ENCODE measurements around the gene ZNF783. TPM values are rescaled to one million over a fixed set of nuclear protein-coding genes. Genes with fewer than 3 reads are reported as not detected.

ZNF783 gene
- total and polyA plus RNA-seq, 9 of the 15 experiments (the other 6 are each of a cell fraction or from before 2014, with no cell fraction given) = 0.66 to 11.2 (median 5.4) TPM

DNA sequence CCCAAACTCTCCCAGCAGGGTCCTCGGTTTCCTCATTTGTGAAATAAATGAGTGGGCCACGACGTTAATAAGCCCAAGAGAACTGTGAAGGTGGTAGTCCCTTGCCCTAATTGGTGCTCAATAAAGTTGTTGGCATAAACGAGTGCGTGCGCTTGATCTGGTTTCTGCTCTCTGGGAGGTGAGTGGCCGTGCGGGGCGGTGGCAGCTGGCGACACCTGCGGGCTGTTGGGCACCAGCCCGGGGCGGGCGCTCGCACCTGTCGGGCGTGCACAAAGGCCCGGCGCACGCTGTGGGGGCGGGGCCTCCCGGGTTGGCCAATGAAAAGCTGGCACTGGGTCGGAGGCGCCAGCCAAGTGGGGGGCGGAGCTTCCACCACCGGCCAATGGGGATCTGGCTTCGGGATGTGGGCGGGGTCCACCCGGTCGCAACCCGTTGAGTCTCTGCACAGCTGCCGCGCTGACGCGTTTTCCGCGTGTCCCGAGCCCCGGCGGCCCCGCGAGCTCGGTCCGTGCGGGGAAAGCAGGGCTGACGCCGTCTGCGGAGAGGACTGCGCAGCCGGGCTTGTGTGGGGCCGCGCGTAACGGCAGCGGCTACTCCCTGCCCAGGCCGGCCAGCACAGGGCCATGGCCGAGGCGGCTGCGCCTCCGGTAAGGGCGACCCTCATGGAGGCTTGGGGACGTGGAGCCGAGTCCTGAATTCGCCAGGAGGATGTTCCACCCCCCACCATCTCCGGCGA is 23.0 kb downstream of the ZNF783 start:
- WGBS (ENCODE audit: insufficient coverage, low coverage, missing lambda C conversion rate) = 35% methylated on average over 66 of the region's 66 CpGs
- peaks cover 39 to 92% of the 10 kb centered on the region in 2 experiments for H3K27me3 ChIP-seq (ENCODE audit: control insufficient read depth in 2 of 2, insufficient read depth in 2 of 2, low read length in 2 of 2)
- H2AFZ ChIP-seq (ENCODE audit: low read depth, low read length) = peak overlapping the region; percentile 74
- H3K9me3 ChIP-seq (replicated peaks; ENCODE audit: control insufficient read depth, insufficient read depth, low read depth, low read length) = no peaks in the 10 kb centered on the region
- H3K4me3 ChIP-seq = peak overlapping the region; percentile 37
- FAIRE-seq (peak; percentile 78), DNase-seq (ENCODE audit: extremely low read depth in 1 of 4, low spot score in 3 of 4) (peak; percentile 86 to 97 (median 96)), ATAC-seq (peak; percentile 95)
- no peak overlapping the region for H3K27ac ChIP-seq (ENCODE audit: extremely low read depth, low read depth, low read length)
- intact Hi-C loops (cut with micrococcal nuclease) = no loop called here
- POLR2A ChIA-PET = interaction anchor here (0.6 to 1.4 kb wide), 7 partner anchors 11 to 151 kb away, joined by 3 to 5 read pairs (median 3); partner anchors contain the start of gene ZNF783
- peaks cover 0 to 24% of the 10 kb centered on the region in 2 experiments; a peak in 2 of 5 replicates for H3K4me1 ChIP-seq (replicated peaks in 1 of 2; ENCODE audit: control insufficient read depth in 2 of 2, insufficient read depth in 2 of 2, low read length in 2 of 2)
- in situ Hi-C loops (cut with MboI) = no loop called here
- no peaks in the 10 kb centered on the region for H3K9me1 ChIP-seq (ENCODE audit: control insufficient read depth, insufficient read depth, low read length)
- no TSS peak for BruUV-seq (replicated peaks)
- peak overlapping the region; percentile 74 for H3K4me2 ChIP-seq (ENCODE audit: insufficient read depth, low read length)
- peak overlapping the region; percentile 27 to 89; a peak in 3 of 4 replicates for H3K9ac ChIP-seq (ENCODE audit: insufficient read depth in 1 of 2, low read depth in 2 of 2, low read length in 2 of 2)
- CTCF ChIA-PET (ENCODE audit: low intra/inter-chr PET ratio) = no interaction called here
- peaks cover 10% of the 10 kb centered on the region for H4K20me1 ChIP-seq (replicated peaks; ENCODE audit: control insufficient read depth, insufficient read depth, low read length)
- no peaks in the 10 kb centered on the region for H3K79me2 ChIP-seq (ENCODE audit: control insufficient read depth, insufficient read depth, low read length)
- no peaks in the 10 kb centered on the region for H3K36me3 ChIP-seq (ENCODE audit: control insufficient read depth, insufficient read depth, low read length)
- TF ChIP-seq MCM5 (IDR thresholded peaks at IDR 0.05; ENCODE audit: low read depth) = no peak
- TF ChIP-seq, protein P1, sequence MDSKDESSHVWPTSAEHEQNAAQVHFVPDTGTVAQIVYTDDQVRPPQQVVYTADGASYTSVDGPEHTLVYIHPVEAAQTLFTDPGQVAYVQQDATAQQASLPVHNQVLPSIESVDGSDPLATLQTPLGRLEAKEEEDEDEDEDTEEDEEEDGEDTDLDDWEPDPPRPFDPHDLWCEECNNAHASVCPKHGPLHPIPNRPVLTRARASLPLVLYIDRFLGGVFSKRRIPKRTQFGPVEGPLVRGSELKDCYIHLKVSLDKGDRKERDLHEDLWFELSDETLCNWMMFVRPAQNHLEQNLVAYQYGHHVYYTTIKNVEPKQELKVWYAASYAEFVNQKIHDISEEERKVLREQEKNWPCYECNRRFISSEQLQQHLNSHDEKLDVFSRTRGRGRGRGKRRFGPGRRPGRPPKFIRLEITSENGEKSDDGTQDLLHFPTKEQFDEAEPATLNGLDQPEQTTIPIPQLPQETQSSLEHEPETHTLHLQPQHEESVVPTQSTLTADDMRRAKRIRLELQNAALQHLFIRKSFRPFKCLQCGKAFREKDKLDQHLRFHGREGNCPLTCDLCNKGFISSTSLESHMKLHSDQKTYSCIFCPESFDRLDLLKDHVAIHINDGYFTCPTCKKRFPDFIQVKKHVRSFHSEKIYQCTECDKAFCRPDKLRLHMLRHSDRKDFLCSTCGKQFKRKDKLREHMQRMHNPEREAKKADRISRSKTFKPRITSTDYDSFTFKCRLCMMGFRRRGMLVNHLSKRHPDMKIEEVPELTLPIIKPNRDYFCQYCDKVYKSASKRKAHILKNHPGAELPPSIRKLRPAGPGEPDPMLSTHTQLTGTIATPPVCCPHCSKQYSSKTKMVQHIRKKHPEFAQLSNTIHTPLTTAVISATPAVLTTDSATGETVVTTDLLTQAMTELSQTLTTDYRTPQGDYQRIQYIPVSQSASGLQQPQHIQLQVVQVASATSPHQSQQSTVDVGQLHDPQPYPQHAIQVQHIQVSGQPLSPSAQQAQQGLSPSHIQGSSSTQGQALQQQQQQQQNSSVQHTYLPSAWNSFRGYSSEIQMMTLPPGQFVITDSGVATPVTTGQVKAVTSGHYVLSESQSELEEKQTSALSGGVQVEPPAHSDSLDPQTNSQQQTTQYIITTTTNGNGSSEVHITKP (IDR thresholded peaks at IDR 0.05; ENCODE audit: partially characterized antibody) = no peak
- no peak for TF ChIP-seq POLR3G (IDR thresholded peaks at IDR 0.05; ENCODE audit: extremely low read depth, insufficient read length, insufficient replicate concordance)
- TF ChIP-seq JUNB (CRISPR knock-in tag; conservative IDR thresholded peaks at IDR 0.05) = no peak
- TF ChIP-seq, protein P2, sequence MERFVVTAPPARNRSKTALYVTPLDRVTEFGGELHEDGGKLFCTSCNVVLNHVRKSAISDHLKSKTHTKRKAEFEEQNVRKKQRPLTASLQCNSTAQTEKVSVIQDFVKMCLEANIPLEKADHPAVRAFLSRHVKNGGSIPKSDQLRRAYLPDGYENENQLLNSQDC (CRISPR knock-in tag; IDR thresholded peaks at IDR 0.05) = no peak
- TF ChIP-seq ARID1B (IDR thresholded peaks at IDR 0.05) = no peak
- no peak for TF ChIP-seq ZC3H4 (CRISPR knock-in tag; IDR thresholded peaks at IDR 0.05; ENCODE audit: borderline replicate concordance)
- TF ChIP-seq FOXP1 (CRISPR knock-in tag; IDR thresholded peaks at IDR 0.05) = peak; percentile 68; the same call in 1 of the 2 replicates
- no peak for TF ChIP-seq NFRKB (IDR thresholded peaks at IDR 0.05; ENCODE audit: low read depth)
- TF ChIP-seq MCM3 (IDR thresholded peaks at IDR 0.05) = no peak
- TF ChIP-seq NR2C2 (CRISPR knock-in tag; IDR thresholded peaks at IDR 0.05) = 0 out of 2 replicates have a peak, but pooled peaks have one; percentile 14
- no peak for TF ChIP-seq NR2C2 (tag; IDR thresholded peaks at IDR 0.05)
- no peak for TF ChIP-seq BMI1 (IDR thresholded peaks at IDR 0.05; ENCODE audit: low read length)
- TF ChIP-seq ZNF444 (CRISPR knock-in tag; IDR thresholded peaks at IDR 0.05) = no peak
- no peak for TF ChIP-seq HDAC3 (IDR thresholded peaks at IDR 0.05; ENCODE audit: borderline replicate concordance, partially characterized antibody)
- no peak; the same call in 1 of the 2 replicates for TF ChIP-seq THAP12 (CRISPR knock-in tag; IDR thresholded peaks at IDR 0.05)
- TF ChIP-seq ZNF3 (CRISPR knock-in tag; IDR thresholded peaks at IDR 0.05) = no peak
